Gastroesophageal sphincter (tissue), 4 donors: ENCODE results near the gene KDM2B. TPM values are rescaled to one million over a fixed set of nuclear protein-coding genes. Genes with fewer than 3 reads are reported as not detected.

Source experiments
- ATAC-seq: fragments of 150-250 bp; one replicate; pipeline ENCODE4 v1.9.1; 2016; ENCODE audit warnings: mild to moderate bottlenecking, moderate library complexity
- H3K27ac ChIP-seq, 4 donors: fragments of 200-600 bp; sonication (generic) in 3 of 4; 1 replicate in 3 of 4; 2 replicates in 1 of 4; pipeline ENCODE4 v1.5.1; 2016 to 2019
- H3K27me3 ChIP-seq: fragments of 200-600 bp; sonication (generic); one replicate; pipeline ENCODE4 v1.5.1; 2019
- H3K36me3 ChIP-seq, 2 donors: fragments of 200-600 bp; sonication (generic); one replicate each; pipeline ENCODE4 v1.5.1; 2019; ENCODE audit warnings: control low read depth in 1 of 2
- H3K4me1 ChIP-seq, 3 donors: fragments of 200-600 bp; sonication (generic); 1 replicate in 2 of 3; 2 replicates in 1 of 3; pipeline ENCODE4 v1.5.1; 2016 to 2019; ENCODE audit warnings: control low read depth in 2 of 3
- H3K4me3 ChIP-seq, 2 donors: fragments of 200-600 bp; sonication (generic); one replicate each; pipeline ENCODE4 v1.5.1; 2019; ENCODE audit warnings: mild to moderate bottlenecking in 1 of 2, moderate library complexity in 1 of 2
- H3K9me3 ChIP-seq, 3 donors: fragments of 200-600 bp; sonication (generic); one replicate each; pipeline ENCODE4 v1.5.1; 2017 to 2019; ENCODE audit warnings: control low read depth in 2 of 3
- CTCF ChIP-seq, 4 experiments: fragments of 200-600 bp in 2 of 4; fragments of 450-650 bp in 2 of 4; sonication (generic) in 1 of 4; IDR thresholded peaks; one replicate each; pipeline ENCODE4 v1.5.1; 2017 to 2019; ENCODE audit warnings: antibody characterized with exemption in 4 of 4, mild to moderate bottlenecking in 2 of 4, moderate library complexity in 2 of 4
- EP300 ChIP-seq: sonication (generic); formaldehyde crosslinking; IDR thresholded peaks from one replicate; pipeline ENCODE4 v1.6.1; 2017; ENCODE audit warnings: antibody characterized with exemption, mild to moderate bottlenecking
- POLR2A ChIP-seq, 2 donors: fragments of 450-650 bp; IDR thresholded peaks; one replicate each; pipeline ENCODE4 v1.6.1; 2017; ENCODE audit warnings: antibody characterized with exemption in 2 of 2, mild to moderate bottlenecking in 2 of 2, moderate library complexity in 1 of 2
- POLR2AphosphoS5 ChIP-seq: sonication (generic); formaldehyde crosslinking; IDR thresholded peaks from one replicate; pipeline ENCODE4 v1.6.1; 2017; ENCODE audit warnings: antibody characterized with exemption
- WGBS, 2 donors: methylation state at CpG; one replicate each; pipeline ENCODE4 v1.1.5; 2018; ENCODE audit warnings: low coverage in 1 of 2; 5-methylcytosine and 5-hydroxymethylcytosine counted together
- total RNA-seq, 4 donors: library from RNA; depleted of rRNA; stranded (reverse); fragments of >200 nt; gene quantifications; one replicate each; pipeline ENCODE4 v1.1.0, GENCODE V29; 2016

KDM2B gene
- total RNA-seq, 4 donors from 2014 or later, result 10.0 to 26.5 (median 15.0) TPM

DNA sequence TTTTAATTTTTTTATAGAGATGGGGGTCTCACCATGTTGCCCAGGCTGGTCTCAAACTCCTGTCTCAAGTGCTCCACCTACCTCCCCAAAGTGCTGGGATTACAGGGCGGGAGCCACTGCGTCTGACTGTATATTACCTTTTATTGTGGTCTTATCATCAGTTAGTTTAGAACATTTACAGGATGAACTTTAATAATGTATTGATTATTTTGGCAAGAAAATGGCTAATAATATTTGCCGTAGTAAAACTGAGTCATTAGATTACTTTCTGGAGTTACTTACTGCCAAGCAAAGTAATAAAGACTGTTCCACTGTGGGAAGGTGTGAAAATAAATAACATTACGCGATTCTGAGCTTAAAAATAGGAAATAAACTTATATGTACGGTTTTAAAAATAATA lies 21.9 kb upstream of the KDM2B start:
- H3K9me3 ChIP-seq, result no peaks in the 10 kb centered on the region
- TF ChIP-seq POLR2AphosphoS5 (no peak), EP300 (no peak), CTCF (IDR thresholded peaks at IDR 0.05) (no peak), POLR2A (IDR thresholded peaks at IDR 0.05) (no peak)
- ATAC-seq, result no peak
- no peak overlapping the region for H3K27ac ChIP-seq
- 67 to 93% methylated on average over 1 to 6 of the region's 6 CpGs for WGBS, 2 donors
- no peaks in the 10 kb centered on the region for H3K27me3 ChIP-seq
- H3K4me3 ChIP-seq, result no peak overlapping the region
- no peaks in the 10 kb centered on the region for H3K36me3 ChIP-seq
- H3K4me1 ChIP-seq, result no peaks in the 10 kb centered on the region

- ATAC-seq, result no peak
- Histone ChIP-seq H3K4me3 (no peak overlapping the region), H3K27me3 (no peaks in the 10 kb centered on the region), H3K27ac (no peak overlapping the region), H3K4me1 (no peaks in the 10 kb centered on the region), H3K36me3 (no peaks in the 10 kb centered on the region), H3K9me3 (no peaks in the 10 kb centered on the region)
- whole genome bisulfite sequencing, 2 donors, result 83 to 91% methylated on average over 1 to 4 of the region's 6 CpGs
- TF ChIP-seq POLR2A (IDR thresholded peaks at IDR 0.05), result no peak
- no peak for TF ChIP-seq CTCF (IDR thresholded peaks at IDR 0.05)
- no peak for TF ChIP-seq EP300
- no peak for TF ChIP-seq POLR2AphosphoS5
These were observed 20.0 kb upstream of the KDM2B start for GRCh38 chr12:121600702-121601336.

GRCh38 chr12:121596526-121596925 lies 15.7 kb upstream of the KDM2B start:
- Histone ChIP-seq H3K27me3 (no peaks in the 10 kb centered on the region), H3K4me3 (no peak overlapping the region), H3K9me3 (no peaks in the 10 kb centered on the region), H3K4me1 (no peaks in the 10 kb centered on the region), H3K36me3 (no peaks in the 10 kb centered on the region), H3K27ac (no peak overlapping the region)
- ATAC-seq, result no peak
- no peak for TF ChIP-seq POLR2AphosphoS5
- TF ChIP-seq EP300, result no peak
- no peak for TF ChIP-seq POLR2A (IDR thresholded peaks at IDR 0.05)
- no peak for TF ChIP-seq CTCF (IDR thresholded peaks at IDR 0.05)
- 85% methylated on average over 3 of the region's 5 CpGs; no CpG with 5 or more reads in 1 of the 2 donors for WGBS, 2 donors

GRCh38 chr12:121595520-121595919 lies 14.7 kb upstream of the KDM2B start:
- no peak overlapping the region for H3K27ac ChIP-seq
- no peaks in the 10 kb centered on the region for H3K27me3 ChIP-seq
- no peak for ATAC-seq
- H3K4me1 ChIP-seq, result peaks cover 0 to 10% (median 0%) of the 10 kb centered on the region in 3 donors
- WGBS, 2 donors, result 100% methylated on average over 1 to 2 of the region's 12 CpGs
- no peak overlapping the region for H3K4me3 ChIP-seq
- no peaks in the 10 kb centered on the region for H3K9me3 ChIP-seq
- no peaks in the 10 kb centered on the region for H3K36me3 ChIP-seq
- no peak for TF ChIP-seq EP300
- no peak for TF ChIP-seq POLR2AphosphoS5
- TF ChIP-seq CTCF (IDR thresholded peaks at IDR 0.05), result no peak
- TF ChIP-seq POLR2A (IDR thresholded peaks at IDR 0.05), result no peak

GRCh38 chr12:121592320-121592719 lies 11.5 kb upstream of the KDM2B start:
- peaks cover 0 to 13% (median 0%) of the 10 kb centered on the region in 3 donors for H3K4me1 ChIP-seq
- H3K36me3 ChIP-seq, result no peaks in the 10 kb centered on the region
- 69 to 77% methylated on average over 2 to 4 of the region's 4 CpGs for WGBS, 2 donors
- TF ChIP-seq EP300, result no peak
- no peak for TF ChIP-seq POLR2A (IDR thresholded peaks at IDR 0.05)
- no peak for TF ChIP-seq POLR2AphosphoS5
- TF ChIP-seq CTCF (IDR thresholded peaks at IDR 0.05), result no peak
- no peak overlapping the region for H3K4me3 ChIP-seq
- no peaks in the 10 kb centered on the region for H3K9me3 ChIP-seq
- no peak overlapping the region for H3K27ac ChIP-seq
- H3K27me3 ChIP-seq, result no peaks in the 10 kb centered on the region
- ATAC-seq, result no peak
